Tibial nerve (tissue), 4 donors: ENCODE results near the gene CAPN3. TPM values are rescaled to one million over a fixed set of nuclear protein-coding genes. Genes with fewer than 3 reads are reported as not detected.

ENCODE experiments used
- DNase-seq, 2 donors: peaks; one replicate each; pipeline ENCODE4 v3.0.0-alpha.2; 2019; ENCODE audit warnings: low spot score in 2 of 2
- H3K27ac ChIP-seq, 4 donors: fragments of 200-600 bp; sonication (generic) in 3 of 4; one replicate each; pipeline ENCODE4 v1.5.1; 2017 to 2019; ENCODE audit warnings: mild to moderate bottlenecking in 1 of 4
- H3K27me3 ChIP-seq, 2 donors: fragments of 200-600 bp; sonication (generic) in 1 of 2; one replicate each; pipeline versions ENCODE4 v1.5.1 to v1.6.0; 2017 to 2019
- H3K36me3 ChIP-seq, 3 donors: fragments of 200-600 bp; sonication (generic); one replicate each; pipeline ENCODE4 v1.5.1; 2018 to 2019
- H3K4me1 ChIP-seq, 4 donors: fragments of 200-600 bp; sonication (generic) in 3 of 4; one replicate each; pipeline ENCODE4 v1.5.1; 2017 to 2019
- H3K4me3 ChIP-seq, 4 donors: fragments of 200-600 bp; sonication (generic) in 3 of 4; one replicate each; pipeline ENCODE4 v1.5.1; 2017 to 2019; ENCODE audit warnings: mild to moderate bottlenecking in 1 of 4, moderate library complexity in 1 of 4
- H3K9me3 ChIP-seq, 4 donors: fragments of 200-600 bp; sonication (generic) in 3 of 4; one replicate each; pipeline ENCODE4 v1.5.1; 2017 to 2019
- CTCF ChIP-seq, 5 experiments: fragments of 200-600 bp in 3 of 5; fragments of 450-650 bp in 2 of 5; sonication (generic) in 3 of 5; IDR thresholded peaks; one replicate each; pipeline ENCODE4 v1.5.1; 2016 to 2019; ENCODE audit warnings: antibody characterized with exemption in 5 of 5, mild to moderate bottlenecking in 3 of 5, moderate library complexity in 2 of 5
- EP300 ChIP-seq, 2 donors: sonication (generic); formaldehyde crosslinking; IDR thresholded peaks; one replicate each; pipeline ENCODE4 v1.6.1; 2017; ENCODE audit warnings: antibody characterized with exemption in 2 of 2, mild to moderate bottlenecking in 1 of 2
- POLR2A ChIP-seq, 2 donors: fragments of 450-650 bp; IDR thresholded peaks; one replicate each; pipeline ENCODE4 v1.6.1; 2017; ENCODE audit warnings: antibody characterized with exemption in 2 of 2, mild to moderate bottlenecking in 2 of 2, moderate library complexity in 2 of 2
- WGBS, 2 donors: methylation state at CpG; one replicate each; pipeline ENCODE4 v1.1.5; 2018; 5-methylcytosine and 5-hydroxymethylcytosine counted together
- total RNA-seq, 4 donors: library from RNA; depleted of rRNA; stranded (reverse); fragments of >200 nt; gene quantifications; one replicate each; pipeline ENCODE4 v1.1.0, GENCODE V29; 2016

CAPN3 gene
- total RNA-seq, 4 donors from 2014 or later: 16.1 to 34.9 (median 30.7) TPM

GRCh38 chr15:42354824-42355223 is 4.5 kb upstream of the CAPN3 start:
- Histone ChIP-seq H3K36me3 (peaks cover 0 to 85% (median 0%) of the 10 kb centered on the region in 3 donors), H3K4me1 (no peaks in the 10 kb centered on the region), H3K9me3 (no peaks in the 10 kb centered on the region), H3K27ac (no peak overlapping the region), H3K27me3 (no peaks in the 10 kb centered on the region), H3K4me3 (no peak overlapping the region)
- TF ChIP-seq EP300 (IDR thresholded peaks at IDR 0.05) (no peak), CTCF (IDR thresholded peaks at IDR 0.05) (no peak), POLR2A (IDR thresholded peaks at IDR 0.05) (no peak)
- no peak for DNase-seq
- WGBS, 2 donors: 54 to 67% methylated on average over 2 of the region's 2 CpGs

- Histone ChIP-seq H3K27me3 (no peaks in the 10 kb centered on the region), H3K9me3 (no peaks in the 10 kb centered on the region), H3K4me3 (no peak overlapping the region), H3K36me3 (peaks cover 0 to 85% (median 0%) of the 10 kb centered on the region in 3 donors), H3K4me1 (no peaks in the 10 kb centered on the region), H3K27ac (no peak overlapping the region)
- 88 to 91% methylated on average over 6 of the region's 6 CpGs for WGBS, 2 donors
- DNase-seq: no peak
- TF ChIP-seq CTCF (IDR thresholded peaks at IDR 0.05): no peak
- TF ChIP-seq EP300 (IDR thresholded peaks at IDR 0.05): no peak
- TF ChIP-seq POLR2A (IDR thresholded peaks at IDR 0.05): no peak
These were observed 4.0 kb upstream of the CAPN3 start for GRCh38 chr15:42355291-42355690.

GRCh38 chr15:42356851-42357250 is 2.5 kb upstream of the CAPN3 start:
- peaks cover 0 to 85% (median 0%) of the 10 kb centered on the region in 3 donors for H3K36me3 ChIP-seq
- DNase-seq: no peak
- no peak overlapping the region for H3K4me3 ChIP-seq
- H3K27ac ChIP-seq: no peak overlapping the region
- H3K27me3 ChIP-seq: no peaks in the 10 kb centered on the region
- no peaks in the 10 kb centered on the region for H3K9me3 ChIP-seq
- TF ChIP-seq EP300 (IDR thresholded peaks at IDR 0.05) (no peak), POLR2A (IDR thresholded peaks at IDR 0.05) (no peak), CTCF (IDR thresholded peaks at IDR 0.05) (no peak)
- whole genome bisulfite sequencing, 2 donors: 73 to 77% methylated on average over 5 of the region's 5 CpGs
- H3K4me1 ChIP-seq: no peaks in the 10 kb centered on the region

GRCh38 chr15:42358141-42358540 is 1.2 kb upstream of the CAPN3 start:
- no peaks in the 10 kb centered on the region for H3K9me3 ChIP-seq
- no peak for DNase-seq
- TF ChIP-seq POLR2A (IDR thresholded peaks at IDR 0.05) (no peak), EP300 (IDR thresholded peaks at IDR 0.05) (no peak), CTCF (IDR thresholded peaks at IDR 0.05) (no peak)
- H3K27ac ChIP-seq: no peak overlapping the region
- no peak overlapping the region for H3K4me3 ChIP-seq
- 93 to 98% methylated on average over 2 of the region's 2 CpGs for WGBS, 2 donors
- H3K27me3 ChIP-seq: no peaks in the 10 kb centered on the region
- peaks cover 0 to 85% (median 0%) of the 10 kb centered on the region in 3 donors for H3K36me3 ChIP-seq
- no peaks in the 10 kb centered on the region for H3K4me1 ChIP-seq

GRCh38 chr15:42359985-42360384 is 684 bp downstream of the CAPN3 start:
- Histone ChIP-seq H3K4me3 (no peak overlapping the region), H3K9me3 (no peaks in the 10 kb centered on the region), H3K27me3 (no peaks in the 10 kb centered on the region), H3K27ac (no peak overlapping the region), H3K36me3 (peaks cover 0 to 67% (median 0%) of the 10 kb centered on the region in 3 donors), H3K4me1 (no peaks in the 10 kb centered on the region)
- WGBS, 2 donors: 60 to 72% methylated on average over 7 of the region's 7 CpGs
- TF ChIP-seq POLR2A (IDR thresholded peaks at IDR 0.05): no peak
- no peak for TF ChIP-seq EP300 (IDR thresholded peaks at IDR 0.05)
- TF ChIP-seq CTCF (IDR thresholded peaks at IDR 0.05): no peak
- no peak for DNase-seq
